H9 (cell line): Measurements from ENCODE around the gene KRTAP5-11. TPM values are rescaled to one million over a fixed set of nuclear protein-coding genes. Genes with fewer than 3 reads are reported as not detected.

Experiments
- DNase-seq: peaks from one replicate; pipeline ENCODE4 v3.0.0-alpha.2; 2017
- H2AFZ ChIP-seq: one replicate; pipeline ENCODE4 v1.6.1; 2013; ENCODE audit warnings: mild to moderate bottlenecking, low read length, control low read depth, moderate library complexity
- H2AK5ac ChIP-seq: 2 replicates; pipeline ENCODE4 v1.6.1; 2013; ENCODE audit warnings: low read length, control low read depth, mixed read lengths; ENCODE audit not compliant: insufficient read length
- H2BK120ac ChIP-seq: one replicate; pipeline ENCODE4 v1.6.1; 2013; ENCODE audit warnings: low read depth, mild to moderate bottlenecking, low read length, control low read depth, inconsistent platforms; ENCODE audit not compliant: poor library complexity, severe bottlenecking
- H2BK12ac ChIP-seq: 2 replicates; pipeline ENCODE4 v1.6.1; 2013; ENCODE audit warnings: low read length, control low read depth, mixed read lengths, low read depth; ENCODE audit not compliant: insufficient read length
- H2BK15ac ChIP-seq: 2 replicates; pipeline ENCODE4 v1.6.1; 2013; ENCODE audit warnings: low read depth, low read length, control low read depth
- H2BK20ac ChIP-seq: one replicate; pipeline ENCODE4 v1.6.1; 2013; ENCODE audit warnings: low read depth, mild to moderate bottlenecking, low read length, control low read depth, inconsistent platforms; ENCODE audit not compliant: poor library complexity, severe bottlenecking
- H2BK5ac ChIP-seq: 2 replicates; pipeline ENCODE4 v1.6.1; 2013; ENCODE audit warnings: low read length, control low read depth, mixed read lengths; ENCODE audit not compliant: insufficient read length
- H3K14ac ChIP-seq: 2 replicates; pipeline ENCODE4 v1.6.1; 2013; ENCODE audit warnings: low read length, control low read depth; ENCODE audit not compliant: insufficient read depth
- H3K18ac ChIP-seq: 2 replicates; pipeline ENCODE4 v1.6.1; 2013; ENCODE audit warnings: low read depth, mild to moderate bottlenecking, mixed read lengths, low read length, control low read depth; ENCODE audit not compliant: insufficient read length
- H3K23ac ChIP-seq: 2 replicates; pipeline ENCODE4 v1.6.1; 2013; ENCODE audit warnings: low read length, control low read depth, mixed read lengths, low read depth; ENCODE audit not compliant: insufficient read length
- H3K23me2 ChIP-seq: 2 replicates; pipeline ENCODE4 v1.6.1; 2013; ENCODE audit warnings: low read depth, mild to moderate bottlenecking, mixed read lengths, low read length, control low read depth; ENCODE audit not compliant: insufficient read length, poor library complexity, severe bottlenecking
- H3K27ac ChIP-seq: 2 replicates; pipeline ENCODE4 v1.5.1; 2013; ENCODE audit warnings: low read length, control low read depth, mixed read lengths, low read depth; ENCODE audit not compliant: insufficient read length
- H3K27me3 ChIP-seq: 2 replicates; pipeline ENCODE4 v1.6.1; 2013; ENCODE audit warnings: low read length, control low read depth, inconsistent platforms; ENCODE audit not compliant: insufficient read depth
- H3K4ac ChIP-seq: 2 replicates; pipeline ENCODE4 v1.6.1; 2013; ENCODE audit warnings: low read depth, mild to moderate bottlenecking, control low read depth, inconsistent platforms, low read length, moderate library complexity
- H3K4me1 ChIP-seq: 2 replicates; pipeline ENCODE4 v1.6.1; 2013; ENCODE audit warnings: low read length, control low read depth, inconsistent platforms; ENCODE audit not compliant: insufficient read depth
- H3K4me2 ChIP-seq: 2 replicates; pipeline ENCODE4 v1.6.1; 2013; ENCODE audit warnings: low read length, control low read depth, mixed read lengths; ENCODE audit not compliant: insufficient read length, insufficient read depth
- H3K56ac ChIP-seq: 2 replicates; pipeline ENCODE4 v1.6.1; 2013; ENCODE audit warnings: low read depth, mild to moderate bottlenecking, mixed read lengths, low read length, control low read depth; ENCODE audit not compliant: insufficient read length
- H3K79me1 ChIP-seq: 2 replicates; pipeline ENCODE4 v1.6.1; 2013; ENCODE audit warnings: low read depth, mild to moderate bottlenecking, moderate library complexity, low read length, control low read depth, inconsistent platforms; ENCODE audit not compliant: insufficient read depth, poor library complexity, severe bottlenecking
- H3K79me2 ChIP-seq: 2 replicates; pipeline ENCODE4 v1.6.1; 2013; ENCODE audit warnings: low read length, control low read depth, inconsistent platforms; ENCODE audit not compliant: insufficient read depth
- H3K9ac ChIP-seq: 2 replicates; pipeline ENCODE4 v1.6.1; 2013; ENCODE audit warnings: low read length, control low read depth, mixed read lengths; ENCODE audit not compliant: insufficient read length; ENCODE audit errors: extremely low read depth
- H3K9me3 ChIP-seq: one replicate; pipeline ENCODE4 v1.6.1; 2013; ENCODE audit warnings: low read depth, low read length, inconsistent platforms; ENCODE audit not compliant: control insufficient read depth
- H3T11ph ChIP-seq: one replicate; pipeline ENCODE4 v1.6.1; 2013; ENCODE audit warnings: mild to moderate bottlenecking, low read length, control low read depth, inconsistent platforms
- H4K20me1 ChIP-seq: one replicate; pipeline ENCODE4 v1.6.1; 2013; ENCODE audit not compliant: control insufficient read depth, insufficient read length, insufficient read depth
- H4K5ac ChIP-seq: 2 replicates; pipeline ENCODE4 v1.6.1; 2013; ENCODE audit warnings: low read depth, mild to moderate bottlenecking, mixed read lengths, low read length, control low read depth; ENCODE audit not compliant: insufficient read length
- H4K8ac ChIP-seq: replicated peaks from 2 replicates; pipeline ENCODE4 v1.6.1; 2013; ENCODE audit warnings: low read length, control low read depth, mixed read lengths, low read depth; ENCODE audit not compliant: insufficient read length
- H4K91ac ChIP-seq: 2 replicates; pipeline ENCODE4 v1.6.1; 2013; ENCODE audit warnings: low read depth, mild to moderate bottlenecking, moderate library complexity, mixed read lengths, low read length, control low read depth; ENCODE audit not compliant: insufficient read length
- H3K27ac Mint-ChIP-seq, 3 experiments: 2 replicates in 2 of 3; 3 replicates in 1 of 3; pipeline ENCODE4 v1.8.0; 2020 to 2021; ENCODE audit warnings: mixed read lengths in 3 of 3, mild to moderate bottlenecking in 1 of 3, moderate library complexity in 1 of 3
- H3K27me3 Mint-ChIP-seq: 2 replicates; pipeline ENCODE4 v1.8.0; 2021; ENCODE audit warnings: low read depth, mild to moderate bottlenecking, moderate library complexity, mixed read lengths
- H3K36me3 Mint-ChIP-seq, 3 experiments: 2 replicates in 2 of 3; 3 replicates in 1 of 3; pipeline ENCODE4 v1.8.0; 2020 to 2021; ENCODE audit warnings: low read depth in 3 of 3, mixed read lengths in 3 of 3; ENCODE audit not compliant: insufficient read depth in 1 of 3
- H3K4me1 Mint-ChIP-seq, 2 experiments: 2 replicates each; pipeline ENCODE4 v1.8.0; 2020; ENCODE audit warnings: mixed read lengths in 2 of 2
- H3K4me3 Mint-ChIP-seq, 2 experiments: 2 replicates in 1 of 2; 3 replicates in 1 of 2; pipeline ENCODE4 v1.8.0; 2020 to 2021; ENCODE audit warnings: mild to moderate bottlenecking in 2 of 2, mixed read lengths in 2 of 2, moderate library complexity in 1 of 2
- H3K9me3 Mint-ChIP-seq, 2 experiments: 2 replicates in 1 of 2; 3 replicates in 1 of 2; pipeline ENCODE4 v1.8.0; 2020; ENCODE audit warnings: mild to moderate bottlenecking in 2 of 2, mixed read lengths in 2 of 2, moderate library complexity in 1 of 2
- total RNA-seq: library from RNA; stranded (reverse); gene quantifications from 2 replicates; pipeline ENCODE4 v1.2.1, GENCODE V29; 2021
- TF ChIP-seq, protein P1 (sequence below): fragments of 200-600 bp; sonication (generic); conservative IDR thresholded peaks from 3 replicates; pipeline ENCODE4 v1.8.0; 2021; ENCODE audit warnings: antibody characterized with exemption, mild to moderate bottlenecking

Gene KRTAP5-11
- total RNA-seq, 1 experiment from 2014 or later, result not detected

DNA sequence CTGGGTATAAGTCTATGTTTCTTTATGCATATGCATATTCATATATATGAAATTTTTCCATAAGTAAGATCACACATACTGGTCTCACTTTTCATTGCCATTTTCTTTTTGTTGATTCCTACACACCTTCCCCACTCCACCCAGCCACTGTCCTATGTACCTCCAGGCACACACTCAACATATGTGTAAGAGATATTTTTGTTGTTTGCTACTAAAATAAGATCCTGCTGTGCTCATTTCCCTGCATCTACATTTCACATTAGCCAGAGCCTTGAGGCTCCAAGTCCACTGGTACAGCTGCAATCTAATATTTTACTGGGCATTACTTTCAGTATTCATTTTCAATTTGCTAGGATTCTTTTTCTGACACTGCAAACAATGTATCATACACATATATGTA is 25.4 kb downstream of the KRTAP5-11 start:
- TF ChIP-seq, protein P1, sequence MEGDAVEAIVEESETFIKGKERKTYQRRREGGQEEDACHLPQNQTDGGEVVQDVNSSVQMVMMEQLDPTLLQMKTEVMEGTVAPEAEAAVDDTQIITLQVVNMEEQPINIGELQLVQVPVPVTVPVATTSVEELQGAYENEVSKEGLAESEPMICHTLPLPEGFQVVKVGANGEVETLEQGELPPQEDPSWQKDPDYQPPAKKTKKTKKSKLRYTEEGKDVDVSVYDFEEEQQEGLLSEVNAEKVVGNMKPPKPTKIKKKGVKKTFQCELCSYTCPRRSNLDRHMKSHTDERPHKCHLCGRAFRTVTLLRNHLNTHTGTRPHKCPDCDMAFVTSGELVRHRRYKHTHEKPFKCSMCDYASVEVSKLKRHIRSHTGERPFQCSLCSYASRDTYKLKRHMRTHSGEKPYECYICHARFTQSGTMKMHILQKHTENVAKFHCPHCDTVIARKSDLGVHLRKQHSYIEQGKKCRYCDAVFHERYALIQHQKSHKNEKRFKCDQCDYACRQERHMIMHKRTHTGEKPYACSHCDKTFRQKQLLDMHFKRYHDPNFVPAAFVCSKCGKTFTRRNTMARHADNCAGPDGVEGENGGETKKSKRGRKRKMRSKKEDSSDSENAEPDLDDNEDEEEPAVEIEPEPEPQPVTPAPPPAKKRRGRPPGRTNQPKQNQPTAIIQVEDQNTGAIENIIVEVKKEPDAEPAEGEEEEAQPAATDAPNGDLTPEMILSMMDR, result no peak
- H3K27ac ChIP-seq, result no peak overlapping the region
- no peak overlapping the region for H4K5ac ChIP-seq
- no peak overlapping the region for H3K4me2 ChIP-seq
- H3K9ac ChIP-seq, result no peak overlapping the region
- H3K27me3 Mint-ChIP-seq, result peaks cover 9% of the 10 kb centered on the region
- no peak overlapping the region for H2BK20ac ChIP-seq
- no peaks in the 10 kb centered on the region for H3K23me2 ChIP-seq
- no peak overlapping the region for H3K4ac ChIP-seq
- no peaks in the 10 kb centered on the region for H3K4me1 ChIP-seq
- H3K36me3 Mint-ChIP-seq, result peaks cover 2 to 6% (median 5%) of the 10 kb centered on the region in 3 experiments; a peak in 4 of 7 replicates
- no peaks in the 10 kb centered on the region for H3K79me2 ChIP-seq
- peaks cover 0 to 3% of the 10 kb centered on the region in 2 experiments; a peak in 1 of 4 replicates for H3K4me1 Mint-ChIP-seq
- H3K79me1 ChIP-seq, result no peaks in the 10 kb centered on the region
- no peak overlapping the region for H2AFZ ChIP-seq
- no peak overlapping the region for H4K91ac ChIP-seq
- H2BK5ac ChIP-seq, result no peak overlapping the region
- no peak overlapping the region for H2BK12ac ChIP-seq
- no peaks in the 10 kb centered on the region for H3K27me3 ChIP-seq
- H4K20me1 ChIP-seq, result no peaks in the 10 kb centered on the region
- no peak overlapping the region for H4K8ac ChIP-seq
- no peak overlapping the region for H3K56ac ChIP-seq
- H3K9me3 ChIP-seq, result no peaks in the 10 kb centered on the region
- no peak overlapping the region for H3T11ph ChIP-seq
- no peak overlapping the region for H3K27ac Mint-ChIP-seq
- no peak overlapping the region for H3K18ac ChIP-seq
- DNase-seq, result no peak
- H3K9me3 Mint-ChIP-seq, result peaks cover 24 to 25% of the 10 kb centered on the region in 2 experiments
- no peak overlapping the region for H2AK5ac ChIP-seq
- H2BK120ac ChIP-seq, result no peak overlapping the region
- no peak overlapping the region for H3K4me3 Mint-ChIP-seq
- no peak overlapping the region for H3K23ac ChIP-seq
- H2BK15ac ChIP-seq, result no peak overlapping the region
- no peak overlapping the region for H3K14ac ChIP-seq
